ENCODE measurements around the gene HELLS.

DNA sequence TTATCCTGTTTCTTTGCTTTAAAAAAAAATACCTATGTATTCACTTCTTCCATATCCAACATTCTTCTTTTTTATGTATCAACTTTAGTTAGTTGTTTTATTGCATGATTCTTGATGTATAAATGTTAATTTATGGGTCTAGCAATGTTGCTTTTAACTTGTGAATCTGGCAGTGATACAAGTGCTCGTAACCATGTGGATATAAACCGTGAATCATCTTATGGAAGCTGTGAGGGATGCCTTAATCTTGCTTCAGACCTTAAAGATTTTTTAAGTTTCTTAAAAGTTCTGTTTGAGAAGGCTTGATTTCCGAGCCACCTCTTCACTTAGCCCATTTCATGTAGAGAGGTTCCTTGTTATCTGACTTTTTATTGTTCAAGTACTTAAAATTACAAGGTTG, 25.9 kb downstream of the HELLS start:
- TF ChIP-seq, protein P1, sequence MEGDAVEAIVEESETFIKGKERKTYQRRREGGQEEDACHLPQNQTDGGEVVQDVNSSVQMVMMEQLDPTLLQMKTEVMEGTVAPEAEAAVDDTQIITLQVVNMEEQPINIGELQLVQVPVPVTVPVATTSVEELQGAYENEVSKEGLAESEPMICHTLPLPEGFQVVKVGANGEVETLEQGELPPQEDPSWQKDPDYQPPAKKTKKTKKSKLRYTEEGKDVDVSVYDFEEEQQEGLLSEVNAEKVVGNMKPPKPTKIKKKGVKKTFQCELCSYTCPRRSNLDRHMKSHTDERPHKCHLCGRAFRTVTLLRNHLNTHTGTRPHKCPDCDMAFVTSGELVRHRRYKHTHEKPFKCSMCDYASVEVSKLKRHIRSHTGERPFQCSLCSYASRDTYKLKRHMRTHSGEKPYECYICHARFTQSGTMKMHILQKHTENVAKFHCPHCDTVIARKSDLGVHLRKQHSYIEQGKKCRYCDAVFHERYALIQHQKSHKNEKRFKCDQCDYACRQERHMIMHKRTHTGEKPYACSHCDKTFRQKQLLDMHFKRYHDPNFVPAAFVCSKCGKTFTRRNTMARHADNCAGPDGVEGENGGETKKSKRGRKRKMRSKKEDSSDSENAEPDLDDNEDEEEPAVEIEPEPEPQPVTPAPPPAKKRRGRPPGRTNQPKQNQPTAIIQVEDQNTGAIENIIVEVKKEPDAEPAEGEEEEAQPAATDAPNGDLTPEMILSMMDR (IDR thresholded peaks at IDR 0.05), result no peak
- TF ChIP-seq EP300 (IDR thresholded peaks at IDR 0.05) (no peak), POLR2A (IDR thresholded peaks at IDR 0.05) (no peak)

Data from ovary (tissue), 3 donors.